HEK293 (cell line): Measurements from ENCODE around the gene NAP1L1.

Experiments used
- KLF16 ChIP-seq: fragments of 450-650 bp; formaldehyde crosslinking; IDR thresholded peaks from 2 replicates; pipeline ENCODE4 v1.5.1; 2017; ENCODE audit warnings: missing biosample characterization, missing genetic modification characterization
- MYNN ChIP-seq: fragments of 450-650 bp; formaldehyde crosslinking; IDR thresholded peaks from 2 replicates; pipeline ENCODE4 v1.5.1; 2016; ENCODE audit warnings: missing biosample characterization, missing genetic modification characterization, borderline replicate concordance
- OSR2 ChIP-seq: fragments of 450-650 bp; formaldehyde crosslinking; IDR thresholded peaks from 2 replicates; pipeline ENCODE4 v1.5.1; 2016; ENCODE audit warnings: missing biosample characterization, missing genetic modification characterization
- YY1 ChIP-seq: fragments of 450-650 bp; formaldehyde crosslinking; IDR thresholded peaks from 2 replicates; pipeline ENCODE4 v1.5.1; 2018; ENCODE audit warnings: missing biosample characterization, missing genetic modification characterization
- ZFP3 ChIP-seq: fragments of 450-650 bp; formaldehyde crosslinking; IDR thresholded peaks from 2 replicates; pipeline ENCODE4 v1.5.1; 2016; ENCODE audit warnings: low read depth, missing biosample characterization, missing genetic modification characterization
- ZNF391 ChIP-seq: fragments of 450-650 bp; formaldehyde crosslinking; IDR thresholded peaks from 2 replicates; pipeline ENCODE4 v1.5.1; 2016; ENCODE audit warnings: low read depth, missing biosample characterization, missing genetic modification characterization, borderline replicate concordance
- ZNF600 ChIP-seq: fragments of 450-650 bp; formaldehyde crosslinking; IDR thresholded peaks from 2 replicates; pipeline ENCODE4 v1.5.1; 2016; ENCODE audit warnings: missing biosample characterization, missing genetic modification characterization
- ZNF747 ChIP-seq: fragments of 450-650 bp; formaldehyde crosslinking; IDR thresholded peaks from 2 replicates; pipeline ENCODE4 v1.5.1; 2016; ENCODE audit warnings: missing biosample characterization, missing genetic modification characterization
- ZNF792 ChIP-seq: fragments of 450-650 bp; formaldehyde crosslinking; IDR thresholded peaks from 2 replicates; pipeline ENCODE4 v1.5.1; 2016; ENCODE audit warnings: missing biosample characterization, missing genetic modification characterization
- TF ChIP-seq, protein P1 (sequence below): fragments of 450-650 bp; formaldehyde crosslinking; IDR thresholded peaks from 2 replicates; pipeline ENCODE4 v1.5.1; 2016; ENCODE audit warnings: missing biosample characterization, missing genetic modification characterization
- TF ChIP-seq, protein P2 (sequence below): fragments of 450-650 bp; formaldehyde crosslinking; conservative IDR thresholded peaks from 2 replicates; pipeline ENCODE4 v1.5.1; 2016; ENCODE audit warnings: low read depth, missing biosample characterization, missing genetic modification characterization

DNA sequence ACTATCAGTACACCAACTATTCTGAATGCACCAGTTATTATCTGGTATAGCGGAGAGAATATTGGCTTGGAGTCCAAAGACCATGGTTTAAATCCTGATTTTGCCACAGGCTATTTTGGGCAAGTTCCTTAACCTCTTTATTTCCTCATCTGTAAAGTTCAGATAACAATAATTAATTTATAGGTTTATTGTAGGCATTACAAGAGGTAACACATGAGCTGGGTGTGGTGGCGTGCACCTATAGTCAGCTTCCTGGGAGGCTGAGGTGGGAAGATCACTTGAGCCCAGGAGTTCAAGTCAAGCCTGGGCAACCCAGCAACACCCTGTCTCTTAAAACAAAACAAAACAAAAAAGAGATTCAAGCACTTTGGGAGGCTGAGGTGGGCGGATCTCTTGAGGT lies 76.1 kb downstream of the NAP1L1 start:
- TF ChIP-seq ZNF600 (tag by site-specific recombination) (no peak), MYNN (tag by site-specific recombination) (no peak), OSR2 (tag by site-specific recombination) (no peak), YY1 (no peak), KLF16 (tag by site-specific recombination) (no peak), ZNF391 (tag by site-specific recombination) (no peak), ZFP3 (tag by site-specific recombination) (no peak), ZNF792 (tag by site-specific recombination) (no peak), ZNF747 (no peak)
- TF ChIP-seq, protein P1, sequence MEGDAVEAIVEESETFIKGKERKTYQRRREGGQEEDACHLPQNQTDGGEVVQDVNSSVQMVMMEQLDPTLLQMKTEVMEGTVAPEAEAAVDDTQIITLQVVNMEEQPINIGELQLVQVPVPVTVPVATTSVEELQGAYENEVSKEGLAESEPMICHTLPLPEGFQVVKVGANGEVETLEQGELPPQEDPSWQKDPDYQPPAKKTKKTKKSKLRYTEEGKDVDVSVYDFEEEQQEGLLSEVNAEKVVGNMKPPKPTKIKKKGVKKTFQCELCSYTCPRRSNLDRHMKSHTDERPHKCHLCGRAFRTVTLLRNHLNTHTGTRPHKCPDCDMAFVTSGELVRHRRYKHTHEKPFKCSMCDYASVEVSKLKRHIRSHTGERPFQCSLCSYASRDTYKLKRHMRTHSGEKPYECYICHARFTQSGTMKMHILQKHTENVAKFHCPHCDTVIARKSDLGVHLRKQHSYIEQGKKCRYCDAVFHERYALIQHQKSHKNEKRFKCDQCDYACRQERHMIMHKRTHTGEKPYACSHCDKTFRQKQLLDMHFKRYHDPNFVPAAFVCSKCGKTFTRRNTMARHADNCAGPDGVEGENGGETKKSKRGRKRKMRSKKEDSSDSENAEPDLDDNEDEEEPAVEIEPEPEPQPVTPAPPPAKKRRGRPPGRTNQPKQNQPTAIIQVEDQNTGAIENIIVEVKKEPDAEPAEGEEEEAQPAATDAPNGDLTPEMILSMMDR (tag by site-specific recombination) = no peak
- TF ChIP-seq, protein P2, sequence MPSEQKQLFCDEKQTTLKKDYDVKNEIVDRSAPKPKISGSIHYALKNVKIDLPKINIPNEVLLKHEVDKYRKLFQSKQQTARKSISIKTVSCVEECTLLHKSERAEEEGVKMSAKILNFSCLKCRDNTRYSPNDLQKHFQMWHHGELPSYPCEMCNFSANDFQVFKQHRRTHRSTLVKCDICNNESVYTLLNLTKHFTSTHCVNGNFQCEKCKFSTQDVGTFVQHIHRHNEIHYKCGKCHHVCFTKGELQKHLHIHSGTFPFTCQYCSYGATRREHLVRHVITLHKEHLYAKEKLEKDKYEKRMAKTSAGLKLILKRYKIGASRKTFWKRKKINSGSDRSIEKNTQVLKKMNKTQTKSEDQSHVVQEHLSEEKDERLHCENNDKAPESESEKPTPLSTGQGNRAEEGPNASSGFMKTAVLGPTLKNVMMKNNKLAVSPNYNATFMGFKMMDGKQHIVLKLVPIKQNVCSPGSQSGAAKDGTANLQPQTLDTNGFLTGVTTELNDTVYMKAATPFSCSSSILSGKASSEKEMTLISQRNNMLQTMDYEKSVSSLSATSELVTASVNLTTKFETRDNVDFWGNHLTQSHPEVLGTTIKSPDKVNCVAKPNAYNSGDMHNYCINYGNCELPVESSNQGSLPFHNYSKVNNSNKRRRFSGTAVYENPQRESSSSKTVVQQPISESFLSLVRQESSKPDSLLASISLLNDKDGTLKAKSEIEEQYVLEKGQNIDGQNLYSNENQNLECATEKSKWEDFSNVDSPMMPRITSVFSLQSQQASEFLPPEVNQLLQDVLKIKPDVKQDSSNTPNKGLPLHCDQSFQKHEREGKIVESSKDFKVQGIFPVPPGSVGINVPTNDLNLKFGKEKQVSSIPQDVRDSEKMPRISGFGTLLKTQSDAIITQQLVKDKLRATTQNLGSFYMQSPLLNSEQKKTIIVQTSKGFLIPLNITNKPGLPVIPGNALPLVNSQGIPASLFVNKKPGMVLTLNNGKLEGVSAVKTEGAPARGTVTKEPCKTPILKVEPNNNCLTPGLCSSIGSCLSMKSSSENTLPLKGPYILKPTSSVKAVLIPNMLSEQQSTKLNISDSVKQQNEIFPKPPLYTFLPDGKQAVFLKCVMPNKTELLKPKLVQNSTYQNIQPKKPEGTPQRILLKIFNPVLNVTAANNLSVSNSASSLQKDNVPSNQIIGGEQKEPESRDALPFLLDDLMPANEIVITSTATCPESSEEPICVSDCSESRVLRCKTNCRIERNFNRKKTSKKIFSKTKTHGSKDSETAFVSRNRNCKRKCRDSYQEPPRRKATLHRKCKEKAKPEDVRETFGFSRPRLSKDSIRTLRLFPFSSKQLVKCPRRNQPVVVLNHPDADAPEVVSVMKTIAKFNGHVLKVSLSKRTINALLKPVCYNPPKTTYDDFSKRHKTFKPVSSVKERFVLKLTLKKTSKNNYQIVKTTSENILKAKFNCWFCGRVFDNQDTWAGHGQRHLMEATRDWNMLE (tag by site-specific recombination) = no peak
